Activated naive CD4-positive, alpha-beta T cell treated with anti-CD3 and anti-CD28 coated beads, Interleukin-2, amount 50 U/mL, for 24 hours (primary cell): ENCODE measurements around the gene PURA.
A peak's percentile ranks its signal among the peaks of the same experiment; 100 is the strongest.

ENCODE experiments used
- H3K27ac Mint-ChIP-seq: one replicate; pipeline ENCODE4 v1.8.0; 2021; ENCODE audit warnings: mild to moderate bottlenecking, mixed read lengths
- H3K27me3 Mint-ChIP-seq: one replicate; pipeline ENCODE4 v1.8.0; 2021; ENCODE audit warnings: mixed read lengths
- H3K36me3 Mint-ChIP-seq: one replicate; pipeline ENCODE4 v1.8.0; 2021; ENCODE audit warnings: mixed read lengths
- H3K4me1 Mint-ChIP-seq: one replicate; pipeline ENCODE4 v1.8.0; 2021; ENCODE audit warnings: mixed read lengths
- H3K4me3 Mint-ChIP-seq: one replicate; pipeline ENCODE4 v1.8.0; 2021; ENCODE audit warnings: mild to moderate bottlenecking, mixed read lengths
- H3K9me3 Mint-ChIP-seq: one replicate; pipeline ENCODE4 v1.8.0; 2021; ENCODE audit warnings: mixed read lengths

Gene PURA

DNA sequence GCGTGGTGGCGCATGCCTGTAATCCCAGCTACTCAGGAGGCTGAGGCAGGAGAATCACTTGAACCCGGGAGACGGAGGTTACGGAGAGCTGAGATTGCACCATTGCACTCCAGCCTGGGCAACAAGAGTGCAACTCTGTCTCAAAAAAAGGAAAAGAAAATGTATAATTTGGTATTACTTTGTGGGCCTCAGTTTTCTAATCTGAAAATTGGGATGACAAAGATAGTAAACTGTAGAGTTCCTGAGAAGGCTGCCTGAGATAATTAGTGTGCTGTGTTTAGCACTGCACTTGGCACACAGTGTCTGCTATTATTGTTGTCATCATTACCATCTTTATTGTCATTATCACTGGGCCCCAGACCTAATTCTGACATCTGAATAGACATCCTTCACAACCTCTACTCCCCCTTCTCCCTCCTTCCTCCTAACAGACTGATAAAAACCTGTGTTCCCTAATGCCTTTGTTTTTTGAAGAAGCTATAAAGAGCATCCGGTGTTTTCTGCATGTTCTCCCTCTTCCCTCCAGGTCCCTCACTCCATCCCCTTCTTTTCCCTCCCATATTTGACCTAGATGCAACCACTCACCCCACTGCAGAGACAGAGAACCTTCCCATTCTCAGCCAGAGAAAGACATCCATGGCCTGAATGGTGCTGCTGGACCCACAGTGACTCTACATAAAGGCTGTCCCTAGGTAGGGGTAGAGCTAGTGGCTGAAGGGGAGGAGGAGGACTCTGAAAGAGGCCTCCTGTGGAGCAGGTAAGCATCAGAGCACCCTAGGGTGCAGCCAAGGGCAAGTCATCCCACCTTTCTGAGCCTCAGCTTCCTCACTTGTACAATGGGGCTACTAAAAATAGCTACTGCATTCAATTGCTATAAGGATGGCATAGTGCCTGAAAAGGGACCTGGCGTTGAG, 45.4 kb downstream of the PURA start:
- Mint-ChIP-seq H3K36me3 (no peaks in the 10 kb centered on the region), H3K4me3 (no peak overlapping the region), H3K9me3 (no peaks in the 10 kb centered on the region), H3K4me1 (peaks cover 4% of the 10 kb centered on the region), H3K27me3 (no peaks in the 10 kb centered on the region), H3K27ac (no peak overlapping the region)

GRCh38 chr5:140162275-140162674, 48.4 kb downstream of the PURA start:
- Mint-ChIP-seq H3K9me3 (no peaks in the 10 kb centered on the region), H3K4me1 (no peaks in the 10 kb centered on the region), H3K27me3 (no peaks in the 10 kb centered on the region), H3K4me3 (no peak overlapping the region), H3K27ac (no peak overlapping the region), H3K36me3 (peaks cover 2% of the 10 kb centered on the region)

DNA sequence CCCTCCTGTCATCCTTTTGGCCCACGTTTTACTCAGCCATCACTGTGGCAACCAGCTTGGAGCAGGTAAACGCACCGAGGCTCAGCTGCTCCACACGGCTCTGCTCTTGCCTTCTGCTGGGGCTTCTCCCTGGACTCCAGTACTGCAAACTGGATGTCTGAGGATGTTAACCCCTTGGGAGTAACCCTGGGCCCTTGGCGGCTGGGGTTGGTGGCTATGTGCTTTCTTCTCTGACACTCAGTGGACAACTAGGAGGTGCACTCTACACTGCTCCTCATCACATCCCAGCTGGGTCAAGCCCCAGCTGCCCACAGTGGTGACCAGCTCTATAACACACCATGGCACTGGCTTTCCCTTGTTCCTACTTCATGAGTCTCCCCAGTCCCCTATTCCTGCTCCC, 48.9 kb downstream of the PURA start:
- Mint-ChIP-seq H3K4me3 (no peak overlapping the region), H3K4me1 (no peaks in the 10 kb centered on the region), H3K9me3 (no peaks in the 10 kb centered on the region), H3K27me3 (no peaks in the 10 kb centered on the region), H3K36me3 (peaks cover 2% of the 10 kb centered on the region), H3K27ac (no peak overlapping the region)

GRCh38 chr5:140165101-140165922, 51.4 kb downstream of the PURA start:
- Mint-ChIP-seq H3K9me3 (no peaks in the 10 kb centered on the region), H3K4me1 (no peaks in the 10 kb centered on the region), H3K4me3 (no peak overlapping the region), H3K27ac (no peak overlapping the region), H3K27me3 (no peaks in the 10 kb centered on the region), H3K36me3 (peaks cover 2% of the 10 kb centered on the region)

DNA sequence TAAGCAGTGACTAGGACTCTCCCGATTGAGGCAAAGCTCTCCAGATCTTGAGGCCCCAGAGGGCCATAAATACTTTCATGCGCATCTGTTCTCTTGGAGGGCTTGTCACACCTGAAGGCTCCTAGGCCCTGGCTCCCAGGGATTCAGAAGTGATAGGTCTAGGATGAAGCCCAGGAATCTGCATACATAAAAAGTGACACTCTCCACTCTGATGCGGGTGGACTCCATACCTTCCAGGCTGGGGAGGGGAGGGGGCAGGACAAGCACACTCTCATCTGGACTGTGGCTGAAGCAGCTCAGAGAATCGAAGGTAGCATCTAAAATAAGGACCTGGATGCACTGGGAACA, 52.0 kb downstream of the PURA start:
- no peak overlapping the region for H3K4me3 Mint-ChIP-seq
- no peaks in the 10 kb centered on the region for H3K27me3 Mint-ChIP-seq
- no peaks in the 10 kb centered on the region for H3K4me1 Mint-ChIP-seq
- no peak overlapping the region for H3K27ac Mint-ChIP-seq
- H3K9me3 Mint-ChIP-seq = no peaks in the 10 kb centered on the region
- peaks cover 2% of the 10 kb centered on the region for H3K36me3 Mint-ChIP-seq

DNA sequence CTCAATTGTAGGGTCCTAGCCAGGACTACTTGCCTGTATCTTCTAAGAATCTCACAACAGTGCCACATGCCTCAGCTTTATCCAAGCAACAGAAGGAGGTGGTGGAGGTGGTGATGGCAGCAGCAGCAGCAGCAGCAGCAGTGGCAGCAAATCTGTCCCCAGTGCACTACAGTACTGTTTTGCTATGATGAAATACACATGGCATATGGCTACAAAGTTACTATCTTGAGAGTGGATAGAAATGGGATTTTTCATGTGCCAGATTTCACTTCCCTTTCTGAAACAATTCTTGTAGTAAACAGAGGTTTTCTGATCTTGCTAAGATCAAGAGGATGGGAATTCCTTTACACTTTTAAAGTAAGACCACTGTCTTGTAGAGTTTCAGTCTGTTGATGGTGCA, 53.0 kb downstream of the PURA start:
- H3K4me3 Mint-ChIP-seq = no peak overlapping the region
- H3K9me3 Mint-ChIP-seq = no peaks in the 10 kb centered on the region
- H3K36me3 Mint-ChIP-seq = peaks cover 2% of the 10 kb centered on the region
- no peak overlapping the region for H3K27ac Mint-ChIP-seq
- no peaks in the 10 kb centered on the region for H3K4me1 Mint-ChIP-seq
- H3K27me3 Mint-ChIP-seq = no peaks in the 10 kb centered on the region

DNA sequence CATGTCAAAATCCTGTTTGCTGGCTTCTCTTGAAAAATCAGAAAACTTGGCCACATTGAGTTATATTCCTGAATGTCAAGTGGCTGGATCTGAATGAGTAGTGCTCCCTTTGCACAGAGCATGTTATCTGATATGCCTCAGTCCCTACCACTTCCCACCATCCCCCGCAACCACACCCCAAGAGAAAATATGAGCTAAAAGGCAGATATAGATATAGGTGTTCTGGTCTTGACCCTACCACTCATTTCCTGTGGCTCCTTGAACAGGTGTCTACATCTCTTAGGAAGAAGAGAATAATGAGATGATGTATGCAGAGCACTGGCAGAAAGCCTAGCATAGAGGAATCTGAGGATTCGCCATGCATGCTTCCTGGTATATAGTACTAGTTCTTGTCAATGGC, 54.5 kb downstream of the PURA start:
- Mint-ChIP-seq H3K27ac (no peak overlapping the region), H3K4me3 (no peak overlapping the region), H3K9me3 (no peaks in the 10 kb centered on the region), H3K36me3 (peaks cover 2% of the 10 kb centered on the region), H3K4me1 (no peaks in the 10 kb centered on the region), H3K27me3 (no peaks in the 10 kb centered on the region)

DNA sequence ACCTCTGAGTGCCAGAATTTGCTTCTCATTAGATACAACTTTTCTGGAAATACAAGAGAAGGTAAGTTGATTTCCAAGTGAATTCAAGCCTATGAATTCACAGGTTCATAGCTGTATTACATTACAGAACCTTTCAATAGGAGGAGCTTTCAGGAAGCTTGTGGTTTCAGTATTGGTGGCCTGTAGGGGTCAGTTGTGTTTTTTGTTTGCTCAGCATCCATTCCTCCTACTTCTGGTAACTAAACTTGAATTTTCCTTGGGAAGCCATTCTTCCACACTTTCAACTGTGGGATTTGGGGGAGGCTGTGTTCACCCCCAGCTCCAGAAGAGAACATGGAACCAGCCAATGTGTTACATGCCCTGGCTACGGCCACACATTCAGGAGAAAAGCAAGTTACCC, 55.5 kb downstream of the PURA start:
- Mint-ChIP-seq H3K27ac (no peak overlapping the region), H3K4me3 (no peak overlapping the region), H3K36me3 (peaks cover 2% of the 10 kb centered on the region), H3K27me3 (no peaks in the 10 kb centered on the region), H3K9me3 (no peaks in the 10 kb centered on the region), H3K4me1 (peaks cover 5% of the 10 kb centered on the region)

GRCh38 chr5:140172483-140172882, 58.6 kb downstream of the PURA start:
- H3K4me3 Mint-ChIP-seq = no peak overlapping the region

DNA sequence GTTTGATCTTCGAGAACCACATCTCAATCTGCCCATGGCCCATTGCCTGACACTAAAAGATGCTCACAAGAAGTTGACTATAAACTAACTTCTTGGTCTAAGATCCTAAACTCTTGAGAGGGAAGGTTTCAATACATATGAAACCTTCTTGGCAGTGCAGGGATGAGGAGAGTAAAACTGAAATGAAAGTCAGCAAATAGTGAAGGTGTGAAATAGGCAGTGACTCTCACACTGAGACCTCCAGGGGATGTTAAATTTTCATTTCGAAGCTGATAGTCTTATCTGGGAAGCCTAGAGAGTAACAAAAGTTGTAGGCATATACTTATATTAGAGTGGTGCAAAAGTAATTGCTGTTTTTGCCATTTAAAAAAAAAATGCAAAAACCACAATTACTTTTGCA, 60.1 kb downstream of the PURA start:
- peak overlapping the region; percentile 42 for H3K27ac Mint-ChIP-seq
- H3K4me1 Mint-ChIP-seq = peaks cover 15% of the 10 kb centered on the region
- H3K27me3 Mint-ChIP-seq = peaks cover 3% of the 10 kb centered on the region
- no peaks in the 10 kb centered on the region for H3K36me3 Mint-ChIP-seq
- H3K4me3 Mint-ChIP-seq = peak overlapping the region; percentile 94
- no peaks in the 10 kb centered on the region for H3K9me3 Mint-ChIP-seq

More at GRCh38 chr5:140172483-140172882, 58.6 kb downstream of the PURA start:
- H3K4me1 Mint-ChIP-seq = peaks cover 15% of the 10 kb centered on the region
- no peak overlapping the region for H3K27ac Mint-ChIP-seq
- no peaks in the 10 kb centered on the region for H3K36me3 Mint-ChIP-seq
- H3K9me3 Mint-ChIP-seq = no peaks in the 10 kb centered on the region
- peaks cover 3% of the 10 kb centered on the region for H3K27me3 Mint-ChIP-seq

DNA sequence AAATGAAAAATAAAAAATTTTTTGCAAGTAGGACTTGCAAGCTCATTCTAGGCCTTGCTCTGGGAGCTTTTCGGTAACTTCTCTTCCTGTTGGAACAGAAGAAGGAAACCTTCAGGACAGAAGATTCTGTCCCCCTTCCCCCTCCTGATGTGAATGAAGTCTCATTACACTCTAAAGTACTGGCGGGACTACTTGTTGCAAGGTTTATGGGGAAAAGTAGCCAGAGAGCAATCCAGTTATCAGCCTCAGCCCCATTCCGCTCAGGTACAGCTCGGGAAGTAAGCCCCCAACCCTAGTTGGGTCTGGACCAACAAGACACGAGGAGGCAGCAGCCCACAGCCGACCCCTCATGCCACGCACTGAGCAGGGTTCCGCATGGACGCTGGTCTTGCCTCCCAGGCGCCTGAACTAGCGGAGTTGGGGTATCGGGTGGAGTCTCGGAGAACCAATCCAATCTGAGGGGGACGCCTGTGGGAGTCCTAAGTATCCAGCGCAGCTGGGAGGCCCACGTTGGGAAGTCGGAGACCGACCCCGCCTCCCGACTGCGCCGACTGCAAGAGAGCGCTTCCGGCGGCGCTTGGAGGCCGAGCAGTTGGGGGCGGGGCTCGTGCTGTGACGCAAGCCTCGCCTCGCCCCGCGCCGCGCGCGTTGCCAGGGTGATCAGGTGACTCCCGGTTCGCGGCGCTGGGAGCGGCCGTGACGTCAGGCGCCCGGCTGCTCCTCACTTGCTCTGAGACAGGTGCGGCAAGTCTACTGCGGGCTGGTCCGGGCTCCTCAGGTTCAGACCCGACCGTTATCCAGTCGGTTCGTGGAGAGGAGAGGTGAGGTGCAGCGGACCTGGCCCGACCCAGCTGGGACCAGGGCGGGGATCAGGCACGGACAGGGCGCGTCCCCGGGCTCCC, 60.8 kb downstream of the PURA start, which contains the start of gene CYSTM1:
TSS of gene CYSTM1 (plus strand) at position 724 of the 902 bp plus-strand sequence. CDS start 19,278 bp downstream, outside the sequence.
- peaks cover 3% of the 10 kb centered on the region for H3K27me3 Mint-ChIP-seq
- no peaks in the 10 kb centered on the region for H3K9me3 Mint-ChIP-seq
- no peaks in the 10 kb centered on the region for H3K36me3 Mint-ChIP-seq
- H3K27ac Mint-ChIP-seq = peak within 1 kb of the TSS; percentile 87
- peaks cover 15% of the 10 kb centered on the region for H3K4me1 Mint-ChIP-seq
- H3K4me3 Mint-ChIP-seq = peak within 1 kb of the TSS; percentile 94
